ENCODE data around the gene RAPGEF2. TPM values are rescaled to one million over a fixed set of nuclear protein-coding genes. Genes with fewer than 3 reads are reported as not detected.

Gene RAPGEF2
- polyA plus RNA-seq, 6 donors from 2014 or later, result 0.46 to 2.8 (median 1.6) TPM

DNA sequence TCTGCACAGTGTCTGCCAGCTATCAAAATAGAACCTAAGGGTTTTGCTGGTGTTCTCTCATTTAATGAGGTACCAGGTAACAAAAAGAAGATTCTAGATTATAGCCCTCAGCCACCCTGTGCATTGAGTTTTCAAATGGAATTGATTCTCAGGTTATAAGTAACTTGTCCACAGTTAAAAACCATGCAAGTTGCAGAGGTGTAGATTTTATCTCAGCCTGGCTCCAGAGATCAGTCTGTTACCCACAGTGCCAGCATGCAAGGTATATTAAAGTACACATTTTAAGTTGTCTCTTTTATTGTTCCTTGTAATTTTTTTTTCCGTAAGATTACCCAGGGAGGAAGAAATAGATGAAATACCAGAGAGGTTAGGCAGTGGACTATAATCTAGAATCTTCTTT is 59.7 kb downstream of the RAPGEF2 start:
- Mint-ChIP-seq H3K27ac (no peak overlapping the region), H3K36me3 (peaks cover 8 to 13% of the 10 kb centered on the region in 2 donors), H3K9me3 (peaks cover 0 to 9% (median 0%) of the 10 kb centered on the region in 7 donors), H3K4me1 (peaks cover 22 to 40% (median 24%) of the 10 kb centered on the region in 3 donors), H3K4me3 (no peak overlapping the region), H3K27me3 (peaks cover 11 to 15% (median 15%) of the 10 kb centered on the region in 3 donors)
- no peak for ATAC-seq (ENCODE audit: low read depth in 2 of 2)
- DNase-seq, result no peak

DNA sequence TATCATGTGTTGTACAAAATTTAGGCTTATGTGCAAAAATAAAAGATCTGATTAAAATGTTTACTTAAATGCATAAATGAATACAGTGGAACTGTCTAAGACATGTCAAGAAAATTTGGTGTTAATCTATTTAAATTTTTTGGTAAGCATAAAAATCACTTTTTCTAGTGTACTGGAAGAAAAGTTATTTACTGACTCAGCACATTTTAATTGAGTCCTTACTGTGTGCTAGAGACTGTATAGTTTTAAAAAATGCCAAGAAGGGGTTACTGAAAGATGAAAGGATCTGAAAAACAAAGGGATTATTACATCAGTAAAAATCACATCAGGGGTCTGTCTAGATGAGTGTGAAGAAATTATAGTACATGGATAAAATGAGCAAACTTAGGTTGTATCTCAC is 60.6 kb downstream of the RAPGEF2 start:
- Mint-ChIP-seq H3K27me3 (peaks cover 11 to 17% (median 15%) of the 10 kb centered on the region in 3 donors), H3K36me3 (peaks cover 8 to 14% of the 10 kb centered on the region in 2 donors), H3K9me3 (peaks cover 0 to 15% (median 0%) of the 10 kb centered on the region in 7 donors), H3K4me1 (peaks cover 18 to 32% (median 21%) of the 10 kb centered on the region in 3 donors), H3K4me3 (no peak overlapping the region), H3K27ac (no peak overlapping the region)
- no peak for DNase-seq
- ATAC-seq (ENCODE audit: low read depth in 2 of 2), result no peak

DNA sequence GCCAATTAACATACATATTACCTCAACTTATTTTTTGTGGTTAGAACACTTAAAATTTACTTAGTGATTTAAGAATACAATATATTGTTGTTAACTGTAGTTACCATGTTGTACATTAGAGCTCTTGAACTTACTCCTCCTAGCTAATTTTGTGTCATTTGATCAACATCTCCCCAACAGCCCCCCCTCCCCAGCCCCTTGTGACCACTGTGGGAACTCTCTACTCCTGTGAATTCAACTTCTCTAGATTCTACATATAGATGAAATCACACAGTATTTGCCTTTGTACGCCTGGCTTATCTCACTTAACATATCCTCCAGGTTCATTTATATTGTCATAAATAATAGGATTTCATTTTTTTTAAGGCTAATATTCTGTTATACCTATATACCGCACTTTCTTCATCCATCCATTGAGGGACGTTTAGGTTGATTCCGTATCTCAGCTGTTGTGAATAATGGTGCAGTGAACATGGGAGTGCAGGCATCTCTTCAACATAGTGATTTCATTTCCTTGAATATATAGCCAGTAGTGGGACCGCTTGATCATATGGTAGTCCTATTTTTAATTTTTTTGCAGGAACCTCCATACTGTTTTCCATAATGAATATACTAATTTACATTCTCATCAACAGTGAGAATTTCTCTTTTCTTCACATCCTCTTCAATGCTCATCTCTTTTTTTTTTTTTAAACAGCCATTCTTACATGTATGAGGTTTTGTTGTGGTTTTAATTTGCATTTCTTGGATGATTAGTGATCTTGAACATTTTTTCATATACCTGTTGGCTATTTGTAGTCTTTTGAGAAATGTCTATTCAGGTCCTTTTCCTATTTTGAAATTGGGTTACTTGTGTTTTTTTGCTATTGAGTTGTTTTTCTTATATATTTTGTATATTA is 66.8 kb downstream of the RAPGEF2 start:
- H3K9me3 Mint-ChIP-seq, result peaks cover 0 to 15% (median 0%) of the 10 kb centered on the region in 7 donors
- H3K4me3 Mint-ChIP-seq, result peak overlapping the region in 6 of 8 donors; percentile 3 to 45 (median 25)
- peak overlapping the region in 1 of 6 donors; percentile 55 for H3K27ac Mint-ChIP-seq
- DNase-seq (peak; percentile 19), ATAC-seq (ENCODE audit: low read depth in 2 of 2) (peak; percentile 58 to 60)
- peaks cover 8 to 14% of the 10 kb centered on the region in 2 donors for H3K36me3 Mint-ChIP-seq
- peaks cover 9 to 15% (median 10%) of the 10 kb centered on the region in 3 donors for H3K27me3 Mint-ChIP-seq
- peaks cover 43 to 65% (median 55%) of the 10 kb centered on the region in 3 donors for H3K4me1 Mint-ChIP-seq

DNA sequence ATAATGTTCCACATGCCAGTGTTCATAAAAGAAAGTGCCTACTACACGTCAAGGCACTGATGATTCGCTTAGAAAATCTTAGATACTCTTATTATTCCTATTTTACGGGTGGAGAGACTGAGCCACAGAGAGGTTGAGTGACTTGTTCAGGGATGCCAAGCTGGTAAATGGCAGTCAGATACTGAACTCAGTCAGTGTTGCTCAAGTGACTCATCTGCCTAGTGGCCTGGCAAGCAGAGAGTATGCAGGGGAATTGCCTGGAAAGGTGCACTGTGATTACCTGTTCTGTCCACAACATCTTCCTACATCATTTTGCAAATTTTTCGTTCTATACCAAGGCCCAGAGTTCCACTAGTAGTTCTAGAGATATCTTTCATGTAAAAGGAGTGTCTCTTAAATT is 68.4 kb downstream of the RAPGEF2 start:
- H3K4me3 Mint-ChIP-seq, result no peak overlapping the region
- DNase-seq, result no peak
- H3K9me3 Mint-ChIP-seq, result peaks cover 0 to 15% (median 0%) of the 10 kb centered on the region in 7 donors
- no peak for ATAC-seq (ENCODE audit: low read depth in 2 of 2)
- peaks cover 8 to 13% of the 10 kb centered on the region in 2 donors for H3K36me3 Mint-ChIP-seq
- H3K27me3 Mint-ChIP-seq, result peaks cover 15 to 22% (median 21%) of the 10 kb centered on the region in 3 donors
- no peak overlapping the region for H3K27ac Mint-ChIP-seq
- H3K4me1 Mint-ChIP-seq, result peaks cover 47 to 71% (median 59%) of the 10 kb centered on the region in 3 donors

DNA sequence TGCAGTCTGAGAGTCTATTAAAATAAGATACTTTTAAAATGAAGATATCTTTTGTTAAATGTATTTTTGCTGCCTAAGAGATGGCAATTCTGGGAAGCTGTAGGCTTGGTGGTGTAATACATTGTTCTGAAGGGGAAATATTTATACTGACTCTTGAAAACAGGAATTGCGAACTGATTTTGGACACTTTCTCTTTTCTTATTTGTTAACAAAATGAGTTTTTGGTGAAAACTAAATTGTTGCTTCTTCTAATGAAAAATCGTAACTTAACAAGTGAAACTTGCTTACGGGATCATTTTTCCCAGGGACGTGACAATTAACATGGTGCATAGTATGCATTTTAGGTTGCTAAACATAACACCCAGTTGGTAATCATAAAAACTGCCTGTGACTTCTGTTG is 71.0 kb downstream of the RAPGEF2 start:
- Mint-ChIP-seq H3K9me3 (no peaks in the 10 kb centered on the region), H3K36me3 (no peaks in the 10 kb centered on the region), H3K27ac (no peak overlapping the region), H3K27me3 (peaks cover 6 to 12% (median 11%) of the 10 kb centered on the region in 3 donors), H3K4me1 (peaks cover 49 to 72% (median 65%) of the 10 kb centered on the region in 3 donors), H3K4me3 (no peak overlapping the region)
- ATAC-seq (ENCODE audit: low read depth in 2 of 2) (no peak), DNase-seq (no peak)

DNA sequence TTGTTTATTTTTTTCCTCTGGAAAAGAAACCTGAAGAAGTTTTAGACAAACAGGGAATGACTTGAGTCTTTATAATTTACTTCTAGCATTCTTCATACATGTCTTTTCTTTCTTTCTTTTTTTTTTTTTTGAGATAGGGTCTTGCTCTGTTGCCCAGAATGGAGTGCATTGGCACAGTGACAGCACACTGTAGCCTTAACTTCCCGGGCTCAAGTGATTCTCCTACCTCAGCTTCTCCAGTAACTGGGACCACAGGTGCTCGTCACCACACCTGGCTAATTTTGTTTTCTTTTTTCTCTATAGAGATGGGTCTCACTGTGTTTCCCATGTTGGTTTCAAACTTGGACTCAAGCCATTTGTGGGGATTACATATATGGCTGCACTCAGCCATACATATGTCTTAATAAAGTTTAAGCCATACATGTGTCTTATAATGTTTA is 71.8 kb downstream of the RAPGEF2 start:
- peaks cover 53 to 73% (median 70%) of the 10 kb centered on the region in 3 donors for H3K4me1 Mint-ChIP-seq
- no peak overlapping the region for H3K27ac Mint-ChIP-seq
- H3K4me3 Mint-ChIP-seq, result no peak overlapping the region
- H3K27me3 Mint-ChIP-seq, result peaks cover 6 to 16% (median 12%) of the 10 kb centered on the region in 3 donors
- no peak for DNase-seq
- H3K9me3 Mint-ChIP-seq, result no peaks in the 10 kb centered on the region
- H3K36me3 Mint-ChIP-seq, result no peaks in the 10 kb centered on the region
- ATAC-seq (ENCODE audit: low read depth in 2 of 2), result no peak

DNA sequence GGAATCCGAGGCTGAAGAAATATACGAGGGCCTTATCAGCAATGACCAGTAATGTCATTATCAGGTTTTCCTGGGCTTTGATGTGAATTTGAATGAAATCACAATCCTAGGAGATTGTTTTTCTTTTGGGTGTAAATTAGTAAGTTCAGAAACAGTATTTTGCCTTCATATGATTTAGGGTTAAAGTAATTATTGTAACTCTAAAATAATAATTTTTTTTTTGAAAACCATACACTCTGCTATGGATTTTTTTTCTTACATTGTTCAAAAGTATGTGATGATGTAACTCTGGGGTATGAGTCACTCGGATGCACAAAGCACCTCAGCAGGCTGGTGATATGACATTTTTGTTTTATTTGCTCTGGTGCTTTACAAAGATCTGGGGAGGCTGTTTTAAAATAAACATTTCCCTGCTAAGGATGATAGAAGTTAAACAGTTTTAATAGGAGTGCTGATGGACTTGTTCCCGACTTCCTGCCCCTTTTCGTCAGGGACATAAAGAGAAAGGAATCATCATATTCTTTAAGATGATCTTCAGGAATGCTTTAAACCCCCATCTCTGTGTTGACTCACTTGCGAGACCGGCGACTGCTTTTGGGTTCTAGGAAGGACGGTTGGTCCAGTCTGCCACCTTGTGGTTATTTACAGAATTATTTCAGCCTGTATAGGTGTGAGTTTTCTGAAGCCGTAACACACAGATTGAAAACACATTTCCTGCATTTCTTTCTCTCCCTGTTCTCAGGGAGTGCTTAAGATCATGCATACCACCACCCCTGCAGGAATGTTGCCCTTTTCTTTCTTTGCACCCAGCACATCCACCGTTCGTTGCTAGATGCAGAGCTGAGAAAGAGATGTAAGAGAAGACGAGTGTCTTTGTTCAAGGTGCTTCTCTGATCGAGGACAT is 72.5 kb downstream of the RAPGEF2 start:
- Mint-ChIP-seq H3K27me3 (peaks cover 6 to 23% (median 12%) of the 10 kb centered on the region in 3 donors), H3K9me3 (no peaks in the 10 kb centered on the region), H3K4me1 (peaks cover 53 to 73% (median 70%) of the 10 kb centered on the region in 3 donors), H3K36me3 (no peaks in the 10 kb centered on the region), H3K4me3 (peak overlapping the region in 1 of 8 donors; percentile 35), H3K27ac (peak overlapping the region in 2 of 6 donors; percentile 12 to 63)
- ATAC-seq (ENCODE audit: low read depth in 2 of 2), result peak; percentile 74 to 88
- DNase-seq, result peak; percentile 64

DNA sequence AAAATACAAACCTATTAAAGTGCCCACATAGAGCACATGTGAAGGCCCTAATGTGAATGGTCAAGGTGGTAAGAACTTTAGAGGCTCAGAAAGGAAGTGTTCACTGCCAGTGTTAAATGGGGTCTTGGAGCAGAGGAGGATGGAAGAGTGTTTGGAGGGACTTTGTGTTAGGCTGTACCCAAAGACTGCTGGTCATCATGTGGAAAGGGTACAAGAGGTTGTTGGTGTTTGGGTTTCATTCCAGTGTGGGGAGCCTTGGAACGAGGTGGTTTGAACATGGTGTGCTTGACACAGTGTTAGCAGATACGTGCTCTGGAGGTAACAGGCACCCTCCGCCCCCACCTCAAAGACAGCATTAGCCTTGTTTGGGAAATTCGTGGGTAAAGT is 73.1 kb downstream of the RAPGEF2 start:
- H3K4me3 Mint-ChIP-seq, result no peak overlapping the region
- ATAC-seq (ENCODE audit: low read depth in 2 of 2), result no peak
- peaks cover 6 to 23% (median 12%) of the 10 kb centered on the region in 3 donors for H3K27me3 Mint-ChIP-seq
- no peaks in the 10 kb centered on the region for H3K9me3 Mint-ChIP-seq
- peaks cover 47 to 68% (median 65%) of the 10 kb centered on the region in 3 donors for H3K4me1 Mint-ChIP-seq
- no peaks in the 10 kb centered on the region for H3K36me3 Mint-ChIP-seq
- H3K27ac Mint-ChIP-seq, result peak overlapping the region in 1 of 6 donors; percentile 12
- no peak for DNase-seq

DNA sequence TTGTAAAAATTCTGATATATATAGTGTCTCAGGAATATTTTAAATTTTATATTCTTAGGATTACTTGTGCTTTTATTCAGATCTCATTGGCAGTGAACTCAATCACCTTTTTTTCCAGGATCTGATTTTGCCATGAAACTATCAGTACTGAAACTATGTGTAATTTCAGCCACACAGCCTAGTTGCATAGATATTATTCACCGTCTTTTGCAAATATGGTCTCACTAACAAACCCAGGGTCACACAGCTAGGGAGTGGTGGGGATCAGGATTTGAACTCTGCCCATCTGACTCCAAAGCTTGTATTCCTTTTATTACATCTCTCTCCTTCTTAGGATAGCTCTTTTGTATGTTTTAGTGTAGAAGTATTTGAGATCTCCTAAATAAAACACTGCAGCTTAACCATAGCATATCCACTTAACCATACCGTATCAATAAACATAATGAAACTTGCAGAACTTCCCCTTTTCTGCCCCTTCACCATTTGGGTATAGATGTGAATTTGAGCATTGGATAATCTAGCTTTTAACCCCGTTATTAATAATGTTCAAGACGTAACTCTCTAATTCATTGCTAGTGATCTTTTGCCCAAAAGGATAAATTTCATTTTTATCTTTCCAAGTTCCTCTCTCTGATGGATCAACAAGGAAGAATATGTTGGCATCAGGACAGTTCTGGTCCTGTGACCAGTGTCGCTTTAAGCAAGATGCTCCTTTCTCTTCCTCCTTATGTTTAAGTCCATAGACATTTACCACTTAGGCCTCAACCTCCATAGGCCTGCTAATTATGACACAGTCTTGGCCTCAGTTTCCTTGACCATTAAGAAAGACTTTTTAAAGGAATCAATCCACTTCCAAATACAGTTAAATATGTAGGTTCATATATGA is 74.6 kb downstream of the RAPGEF2 start:
- Mint-ChIP-seq H3K36me3 (no peaks in the 10 kb centered on the region), H3K27ac (no peak overlapping the region), H3K4me1 (peaks cover 35 to 61% (median 57%) of the 10 kb centered on the region in 3 donors), H3K4me3 (no peak overlapping the region), H3K9me3 (no peaks in the 10 kb centered on the region), H3K27me3 (peaks cover 6 to 23% (median 7%) of the 10 kb centered on the region in 3 donors)
- DNase-seq, result no peak
- peak; percentile 48 to 51 for ATAC-seq (ENCODE audit: low read depth in 2 of 2)

DNA sequence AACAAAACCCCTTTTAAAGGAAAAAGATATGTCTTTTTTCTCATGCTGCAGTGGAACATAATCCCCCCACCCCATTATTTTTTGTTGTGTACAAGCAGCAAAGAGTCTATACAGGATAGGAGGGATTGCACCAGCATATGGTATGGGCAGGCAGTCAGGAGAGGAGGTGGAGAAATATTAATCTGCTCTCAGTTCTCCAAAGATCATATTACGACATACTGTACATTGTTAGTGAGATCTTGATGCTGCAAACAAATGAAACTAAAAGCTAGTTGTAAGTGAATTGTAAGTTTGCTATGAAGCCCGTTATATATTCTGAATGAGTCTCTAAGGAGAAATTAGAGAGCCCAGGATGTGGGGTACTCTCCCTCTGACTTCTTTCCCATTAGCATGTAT is 75.3 kb downstream of the RAPGEF2 start:
- peak overlapping the region in 3 of 8 donors; percentile 9 to 63 (median 43) for H3K4me3 Mint-ChIP-seq
- peaks cover 0 to under 1% (median 0%) of the 10 kb centered on the region in 7 donors for H3K9me3 Mint-ChIP-seq
- no peaks in the 10 kb centered on the region for H3K36me3 Mint-ChIP-seq
- peaks cover 30 to 58% (median 51%) of the 10 kb centered on the region in 3 donors for H3K4me1 Mint-ChIP-seq
- no peak for DNase-seq
- peak in 1 of 2 donors; percentile 31 for ATAC-seq (ENCODE audit: low read depth in 2 of 2)
- no peak overlapping the region for H3K27ac Mint-ChIP-seq
- peaks cover 6 to 23% (median 7%) of the 10 kb centered on the region in 3 donors for H3K27me3 Mint-ChIP-seq

DNA sequence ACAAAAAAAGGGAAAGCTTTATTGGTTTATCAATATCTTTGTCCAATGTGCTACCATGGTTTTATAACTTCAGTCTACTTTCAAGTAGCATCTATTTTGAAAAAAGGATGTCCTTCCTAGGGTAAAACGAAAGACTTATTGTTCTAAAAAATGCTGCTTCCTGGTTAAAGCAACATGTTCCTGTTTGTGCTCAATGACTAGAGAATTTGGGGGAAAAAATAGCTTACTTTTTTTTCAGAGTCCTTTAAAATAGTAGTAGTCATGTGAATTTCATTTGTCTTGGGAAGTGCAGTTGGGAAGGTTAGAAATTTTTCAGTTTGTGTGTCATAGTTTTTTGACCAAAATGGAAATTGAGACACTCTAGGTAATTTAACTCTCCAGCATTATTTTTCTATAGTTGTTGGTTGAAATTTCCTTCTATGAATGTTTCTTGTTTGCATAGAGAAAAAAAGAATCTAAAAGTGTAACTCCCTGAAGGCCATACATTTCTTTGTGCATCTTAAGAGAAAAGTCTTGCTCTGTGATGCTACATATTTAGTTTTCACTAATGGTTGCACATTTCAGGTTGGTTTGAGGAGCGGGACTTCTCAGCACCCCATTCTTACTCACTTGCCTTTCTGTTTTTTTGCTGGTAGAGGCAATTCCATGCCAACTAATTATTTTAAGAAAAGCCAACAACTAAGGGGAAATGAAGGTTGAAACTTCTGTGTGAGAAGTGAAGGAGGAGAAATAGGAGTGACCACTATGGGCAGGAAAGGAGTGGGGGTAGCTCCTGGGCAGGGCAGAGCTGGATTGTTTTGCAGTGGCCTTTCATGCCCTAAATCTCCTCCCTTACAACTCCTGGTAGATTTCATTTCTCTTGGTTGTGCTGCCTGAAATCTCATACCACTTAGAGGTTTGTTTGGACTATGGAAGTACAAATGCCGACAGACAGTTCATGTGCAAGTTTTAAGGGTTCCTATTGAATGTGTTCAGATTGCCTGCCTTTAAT is 76.4 kb downstream of the RAPGEF2 start:
- peak overlapping the region in 5 of 8 donors; percentile 28 to 64 (median 43) for H3K4me3 Mint-ChIP-seq
- no peak overlapping the region for H3K27ac Mint-ChIP-seq

More for the DNA sequence above, 76.4 kb downstream of the RAPGEF2 start:
- peaks cover 30 to 47% (median 41%) of the 10 kb centered on the region in 3 donors for H3K4me1 Mint-ChIP-seq
- no peaks in the 10 kb centered on the region for H3K36me3 Mint-ChIP-seq
- DNase-seq (no peak), ATAC-seq (ENCODE audit: low read depth in 2 of 2) (no peak)
- H3K27me3 Mint-ChIP-seq, result peaks cover 6 to 23% (median 7%) of the 10 kb centered on the region in 3 donors
- H3K9me3 Mint-ChIP-seq, result peaks cover 0 to 4% (median 0%) of the 10 kb centered on the region in 7 donors
